KOPT-K1 (cell line): ENCODE measurements around the gene ANO3.

Experiments
- H3K27ac ChIP-seq: fragments of 200-600 bp; sonication (generic); 2 replicates; pipeline ENCODE4 v1.5.1; 2016; ENCODE audit warnings: antibody characterized with exemption, mild to moderate bottlenecking, low read depth, low read length; ENCODE audit not compliant: poor library complexity, severe bottlenecking
- H3K36me3 ChIP-seq: fragments of 200-600 bp; sonication (generic); 2 replicates; pipeline ENCODE4 v1.5.1; 2017; ENCODE audit warnings: antibody characterized with exemption, mild to moderate bottlenecking, low read length, moderate library complexity; ENCODE audit not compliant: insufficient read depth
- H3K9me3 ChIP-seq: fragments of 200-600 bp; sonication (generic); 2 replicates; pipeline ENCODE4 v1.5.1; 2017; ENCODE audit warnings: antibody characterized with exemption, low read length, mild to moderate bottlenecking; ENCODE audit not compliant: insufficient read depth, poor library complexity, severe bottlenecking

ANO3 gene

DNA sequence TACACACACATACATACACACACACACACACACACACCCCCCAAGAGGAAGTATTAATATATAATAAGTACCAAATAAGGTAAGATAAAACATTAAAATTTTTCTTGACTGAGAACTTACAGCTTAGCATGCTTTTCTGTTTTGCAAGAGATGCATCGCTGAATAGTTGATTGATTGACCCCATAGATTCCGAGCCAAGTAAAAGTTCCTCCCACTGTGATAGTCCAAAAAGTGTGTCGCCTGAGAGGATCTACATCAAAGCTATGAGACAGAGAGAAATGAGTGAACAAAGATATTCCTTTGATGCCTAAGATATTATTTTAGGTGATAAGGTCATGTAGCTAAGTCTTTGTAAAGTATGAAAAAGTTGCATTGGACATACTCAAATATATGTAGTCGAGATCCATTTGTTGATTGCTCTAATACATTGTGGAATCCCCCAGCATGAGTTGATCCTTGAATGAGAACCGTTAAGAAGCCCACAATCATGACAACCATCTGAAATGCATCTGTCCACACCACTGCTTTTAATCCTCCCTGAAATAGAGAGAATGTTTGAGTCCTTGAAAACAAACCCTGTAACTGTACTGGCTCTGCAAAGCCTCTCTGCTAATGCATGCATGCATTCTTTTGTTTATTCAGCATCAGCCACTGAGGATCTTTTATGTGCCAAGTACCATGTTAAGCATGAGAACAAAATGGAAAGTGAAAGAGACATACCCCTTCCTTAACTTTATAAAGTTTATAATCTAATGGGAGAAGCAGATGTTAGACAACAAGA is 371.7 kb downstream of the ANO3 start:
- H3K27ac ChIP-seq = no peak overlapping the region
- H3K36me3 ChIP-seq = no peaks in the 10 kb centered on the region
- H3K9me3 ChIP-seq = no peaks in the 10 kb centered on the region

DNA sequence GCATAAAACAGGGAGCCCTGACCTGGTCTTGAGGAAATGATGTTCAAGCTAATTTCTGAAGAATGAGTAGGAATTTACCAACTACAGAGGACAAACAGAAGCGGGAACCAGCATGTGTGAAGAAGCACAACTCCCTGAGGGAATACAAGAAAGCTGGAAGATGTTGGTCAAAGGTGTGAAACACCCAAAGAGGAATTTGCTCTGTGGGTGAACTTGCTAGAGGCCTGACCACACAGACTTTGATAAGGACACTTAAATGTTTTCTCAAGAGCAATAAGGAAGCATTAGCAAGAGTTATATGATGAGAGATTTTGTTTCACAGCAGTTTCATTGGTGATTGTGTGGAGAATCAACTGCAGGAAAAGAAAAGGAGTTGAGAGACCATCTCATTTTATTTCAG is 372.3 kb downstream of the ANO3 start:
- no peaks in the 10 kb centered on the region for H3K36me3 ChIP-seq
- no peak overlapping the region for H3K27ac ChIP-seq
- H3K9me3 ChIP-seq = no peaks in the 10 kb centered on the region

DNA sequence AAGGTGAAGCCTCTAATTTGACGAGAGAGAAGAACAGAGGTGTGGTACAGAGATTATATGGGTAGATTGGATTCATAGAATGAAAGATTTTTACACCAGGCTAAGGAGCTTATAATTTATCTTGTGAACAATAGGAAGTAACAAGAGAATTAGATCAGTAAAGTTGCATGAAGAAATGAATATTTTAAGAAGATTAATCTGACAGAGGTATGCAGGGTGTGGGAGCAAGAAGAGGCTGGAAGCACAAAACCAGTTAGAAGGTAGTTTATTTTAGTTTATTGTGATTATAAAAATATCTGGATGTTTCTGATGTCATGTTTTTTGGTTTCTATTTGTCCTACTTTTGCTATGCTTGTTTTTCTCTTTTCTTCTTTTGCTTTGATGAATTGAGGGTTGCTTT is 374.3 kb downstream of the ANO3 start:
- Histone ChIP-seq H3K9me3 (no peaks in the 10 kb centered on the region), H3K27ac (no peak overlapping the region), H3K36me3 (no peaks in the 10 kb centered on the region)

DNA sequence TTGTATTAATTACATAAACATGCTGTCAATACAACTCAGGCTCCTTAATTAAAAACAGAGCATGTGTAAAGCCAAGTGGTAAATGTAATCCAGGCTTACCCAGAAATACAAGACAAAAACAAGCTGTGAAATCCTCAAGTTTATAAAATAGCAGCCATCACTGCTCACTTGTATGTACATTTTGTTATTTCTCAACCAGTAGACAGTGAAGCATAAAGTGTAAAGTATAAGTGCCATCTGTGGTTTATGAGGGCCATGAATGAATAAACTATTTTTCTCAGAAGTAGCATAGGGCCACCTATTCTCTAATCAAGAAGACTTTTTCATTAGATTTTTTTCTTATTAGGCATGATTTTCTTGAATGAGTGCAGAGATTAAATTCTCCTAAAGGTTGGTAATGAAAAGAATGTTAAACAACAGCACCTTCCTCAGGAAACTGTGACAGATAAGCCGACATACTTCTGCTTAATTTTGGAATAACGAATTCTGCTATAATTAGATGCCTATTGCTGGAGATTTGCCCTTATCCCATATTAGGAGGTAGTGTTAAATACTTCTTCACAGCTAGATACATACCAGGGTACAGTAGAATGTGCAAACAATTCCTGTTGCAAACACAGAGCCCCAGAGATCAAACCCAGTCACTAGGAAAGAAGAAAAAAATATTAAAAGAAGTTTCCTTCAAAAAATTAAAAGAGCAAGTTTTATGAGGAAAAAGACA is 377.0 kb downstream of the ANO3 start:
- no peaks in the 10 kb centered on the region for H3K36me3 ChIP-seq
- H3K27ac ChIP-seq = no peak overlapping the region
- no peaks in the 10 kb centered on the region for H3K9me3 ChIP-seq

DNA sequence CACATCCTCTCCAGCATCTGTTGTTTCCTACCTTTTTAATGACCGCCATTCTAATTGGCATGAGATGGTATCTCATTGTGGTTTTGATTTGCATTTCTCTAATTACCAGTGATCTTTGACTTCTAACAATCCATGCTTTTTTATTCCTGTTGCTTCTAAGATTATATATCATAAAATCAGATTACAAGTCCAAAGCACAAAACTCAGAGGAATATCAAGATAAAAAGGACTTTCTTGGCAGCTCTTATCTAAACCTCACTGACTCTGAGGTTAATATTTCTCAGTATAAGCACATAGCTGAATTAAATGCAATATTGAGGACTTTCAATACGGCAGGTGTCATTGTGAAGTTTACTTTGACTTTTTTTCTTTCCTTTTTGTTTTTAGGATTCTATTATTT is 378.6 kb downstream of the ANO3 start:
- no peak overlapping the region for H3K27ac ChIP-seq
- no peaks in the 10 kb centered on the region for H3K9me3 ChIP-seq
- H3K36me3 ChIP-seq = no peaks in the 10 kb centered on the region

DNA sequence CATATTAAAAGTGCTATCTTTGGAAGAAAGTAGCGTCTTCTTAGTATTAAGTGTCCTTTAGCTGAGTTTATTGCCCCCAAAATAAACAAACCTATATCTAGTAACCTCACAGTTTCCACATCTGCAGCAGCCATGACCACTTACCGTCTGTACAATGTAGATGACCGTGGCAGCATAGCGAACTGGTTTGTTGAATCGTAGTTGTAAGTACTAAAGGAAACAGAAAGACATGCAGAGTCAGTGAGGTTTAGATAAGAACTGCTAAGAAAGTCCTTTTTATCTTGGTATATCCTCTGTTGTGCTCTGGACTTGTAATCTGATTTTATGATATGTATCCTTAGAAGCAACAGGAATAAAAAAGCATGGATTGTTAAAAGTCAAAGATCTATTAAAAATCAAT is 380.6 kb downstream of the ANO3 start:
- Histone ChIP-seq H3K27ac (no peak overlapping the region), H3K36me3 (no peaks in the 10 kb centered on the region), H3K9me3 (no peaks in the 10 kb centered on the region)
